ENCODE measurements around the gene THAP6. TPM values are rescaled to one million over a fixed set of nuclear protein-coding genes. Genes with fewer than 3 reads are reported as not detected.

Gene THAP6
- total RNA-seq (29.1 TPM), polyA plus RNA-seq (10 to 100 TPM; 15.7 to 21.3 (median 19.0) TPM)

GRCh38 chr4:75514131-75514948 lies at the start of gene THAP6, which contains the start of gene RCHY1:
THAP6 (plus strand) TSS chr4:75514473; CDS start chr4:75515453, 980 bp downstream.
RCHY1 (minus strand) TSS chr4:75514403; CDS start chr4:75514286, 117 bp downstream.
- H3K9me3 Mint-ChIP-seq: no peaks in the 10 kb centered on the region
- peaks cover 24 to 60% (median 47%) of the 10 kb centered on the region in 4 donors for H3K4me1 Mint-ChIP-seq
- H3K27ac Mint-ChIP-seq: peak within 1 kb of the TSS in 2 of 3 donors; percentile 99 to 100

GRCh38 chr4:75469896-75470295 lies 44.4 kb upstream of the THAP6 start:
- Histone ChIP-seq H3K4me3 (ENCODE audit: low read depth, low read length) (no peak overlapping the region), H3K4me1 (ENCODE audit: control insufficient read depth, insufficient read depth, low read length, poor library complexity, severe bottlenecking) (no peaks in the 10 kb centered on the region), H3K36me3 (ENCODE audit: control insufficient read depth, insufficient read depth, low read length) (peaks cover 4% of the 10 kb centered on the region), H3K27me3 (ENCODE audit: control insufficient read depth, insufficient read depth, low read length) (no peaks in the 10 kb centered on the region), H3K9me3 (ENCODE audit: control insufficient read depth in 2 of 2, low read length in 2 of 2) (no peaks in the 10 kb centered on the region), H3K27ac (ENCODE audit: insufficient read depth, low read length, poor library complexity, severe bottlenecking) (no peak overlapping the region)
- H3K36me3 Mint-ChIP-seq: peaks cover 17% of the 10 kb centered on the region
- peaks cover 0 to 7% (median 0%) of the 10 kb centered on the region in 7 donors for H3K9me3 Mint-ChIP-seq
- H3K4me3 Mint-ChIP-seq: no peak overlapping the region
- ATAC-seq (ENCODE audit: low read depth in 2 of 2): no peak
- peak overlapping the region in 1 of 3 donors; percentile 1 for H3K27ac Mint-ChIP-seq
- H3K27me3 Mint-ChIP-seq: no peaks in the 10 kb centered on the region
- no peak for DNase-seq
- H3K4me1 Mint-ChIP-seq: peaks cover 0 to 2% (median 1%) of the 10 kb centered on the region in 4 donors

More at GRCh38 chr4:75514131-75514948, at the start of gene THAP6, which contains the start of gene RCHY1:
- H3K4me1 ChIP-seq (ENCODE audit: control insufficient read depth, insufficient read depth, low read length, poor library complexity, severe bottlenecking): peaks cover 68% of the 10 kb centered on the region
- ATAC-seq (ENCODE audit: low read depth in 2 of 2) (peak; percentile 88), DNase-seq (peak; percentile 94 to 96 (median 95))
- H3K36me3 Mint-ChIP-seq: peaks cover 17% of the 10 kb centered on the region
- peak within 1 kb of the TSS; percentile 100 for H3K4me3 ChIP-seq (ENCODE audit: low read depth, low read length)
- H3K27me3 Mint-ChIP-seq: no peaks in the 10 kb centered on the region
- peak within 1 kb of the TSS in 1 of 4 donors; percentile 97 for H3K4me3 Mint-ChIP-seq
- no peaks in the 10 kb centered on the region for H3K9me3 ChIP-seq (ENCODE audit: control insufficient read depth in 2 of 2, low read length in 2 of 2)
- no peaks in the 10 kb centered on the region for H3K27me3 ChIP-seq (ENCODE audit: control insufficient read depth, insufficient read depth, low read length)
- peaks cover 17% of the 10 kb centered on the region for H3K36me3 ChIP-seq (ENCODE audit: control insufficient read depth, insufficient read depth, low read length)
- H3K27ac ChIP-seq (ENCODE audit: insufficient read depth, low read length, poor library complexity, severe bottlenecking): peak within 1 kb of the TSS; percentile 99

- H3K4me1 ChIP-seq (ENCODE audit: control insufficient read depth, insufficient read depth, low read length, poor library complexity, severe bottlenecking): no peaks in the 10 kb centered on the region
- H3K36me3 ChIP-seq (ENCODE audit: control insufficient read depth, insufficient read depth, low read length): peaks cover 4% of the 10 kb centered on the region
- no peak overlapping the region for H3K27ac ChIP-seq (ENCODE audit: insufficient read depth, low read length, poor library complexity, severe bottlenecking)
- Mint-ChIP-seq H3K4me1 (peaks cover 0 to 5% (median 1%) of the 10 kb centered on the region in 4 donors), H3K27me3 (no peaks in the 10 kb centered on the region), H3K27ac (peak overlapping the region in 1 of 3 donors; percentile 1), H3K36me3 (peaks cover 25% of the 10 kb centered on the region), H3K4me3 (no peak overlapping the region), H3K9me3 (peaks cover 0 to 2% (median 0%) of the 10 kb centered on the region in 7 donors)
- no peaks in the 10 kb centered on the region for H3K27me3 ChIP-seq (ENCODE audit: control insufficient read depth, insufficient read depth, low read length)
- H3K9me3 ChIP-seq (ENCODE audit: control insufficient read depth in 2 of 2, low read length in 2 of 2): no peaks in the 10 kb centered on the region
- no peak overlapping the region for H3K4me3 ChIP-seq (ENCODE audit: low read depth, low read length)
- DNase-seq (no peak), ATAC-seq (ENCODE audit: low read depth in 2 of 2) (no peak)
Observed at GRCh38 chr4:75470738-75471137, 43.5 kb upstream of the THAP6 start.

- H3K4me3 ChIP-seq (ENCODE audit: low read depth, low read length): no peak overlapping the region
- H3K4me1 ChIP-seq (ENCODE audit: control insufficient read depth, insufficient read depth, low read length, poor library complexity, severe bottlenecking): no peaks in the 10 kb centered on the region
- Mint-ChIP-seq H3K36me3 (peaks cover 73% of the 10 kb centered on the region), H3K4me1 (peaks cover 0 to 8% (median under 1%) of the 10 kb centered on the region in 4 donors), H3K27ac (no peak overlapping the region), H3K27me3 (no peaks in the 10 kb centered on the region), H3K9me3 (peaks cover 0 to 6% (median 0%) of the 10 kb centered on the region in 7 donors), H3K4me3 (no peak overlapping the region)
- no peak overlapping the region for H3K27ac ChIP-seq (ENCODE audit: insufficient read depth, low read length, poor library complexity, severe bottlenecking)
- peaks cover 53% of the 10 kb centered on the region for H3K36me3 ChIP-seq (ENCODE audit: control insufficient read depth, insufficient read depth, low read length)
- H3K27me3 ChIP-seq (ENCODE audit: control insufficient read depth, insufficient read depth, low read length): no peaks in the 10 kb centered on the region
- DNase-seq (no peak), ATAC-seq (ENCODE audit: low read depth in 2 of 2) (no peak)
- H3K9me3 ChIP-seq (ENCODE audit: control insufficient read depth in 2 of 2, low read length in 2 of 2): no peaks in the 10 kb centered on the region
Observed at GRCh38 chr4:75477201-75477600, 37.1 kb upstream of the THAP6 start.

- H3K27me3 Mint-ChIP-seq: no peaks in the 10 kb centered on the region
- ATAC-seq (ENCODE audit: low read depth in 2 of 2) (no peak), DNase-seq (no peak)
- H3K36me3 ChIP-seq (ENCODE audit: control insufficient read depth, insufficient read depth, low read length): peaks cover 83% of the 10 kb centered on the region
- H3K27ac ChIP-seq (ENCODE audit: insufficient read depth, low read length, poor library complexity, severe bottlenecking): no peak overlapping the region
- H3K4me3 ChIP-seq (ENCODE audit: low read depth, low read length): no peak overlapping the region
- H3K9me3 Mint-ChIP-seq: no peaks in the 10 kb centered on the region
- H3K4me3 Mint-ChIP-seq: no peak overlapping the region
- H3K9me3 ChIP-seq (ENCODE audit: control insufficient read depth in 2 of 2, low read length in 2 of 2): no peaks in the 10 kb centered on the region
- H3K4me1 ChIP-seq (ENCODE audit: control insufficient read depth, insufficient read depth, low read length, poor library complexity, severe bottlenecking): no peaks in the 10 kb centered on the region
- no peak overlapping the region for H3K27ac Mint-ChIP-seq
- peaks cover 37% of the 10 kb centered on the region for H3K36me3 Mint-ChIP-seq
- H3K27me3 ChIP-seq (ENCODE audit: control insufficient read depth, insufficient read depth, low read length): no peaks in the 10 kb centered on the region
- peaks cover 0 to 5% (median 0%) of the 10 kb centered on the region in 4 donors for H3K4me1 Mint-ChIP-seq
Observed at GRCh38 chr4:75484190-75484589, 30.1 kb upstream of the THAP6 start.

GRCh38 chr4:75490155-75490554 lies 24.1 kb upstream of the THAP6 start:
- ATAC-seq (ENCODE audit: low read depth in 2 of 2) (no peak), DNase-seq (peak in 1 of 3 donors; percentile 5)
- Mint-ChIP-seq H3K4me1 (peaks cover 0 to 16% (median 4%) of the 10 kb centered on the region in 4 donors), H3K27ac (no peak overlapping the region), H3K9me3 (no peaks in the 10 kb centered on the region), H3K36me3 (peaks cover 22% of the 10 kb centered on the region), H3K27me3 (no peaks in the 10 kb centered on the region), H3K4me3 (no peak overlapping the region)
- Histone ChIP-seq H3K4me3 (ENCODE audit: low read depth, low read length) (no peak overlapping the region), H3K27ac (ENCODE audit: insufficient read depth, low read length, poor library complexity, severe bottlenecking) (no peak overlapping the region), H3K9me3 (ENCODE audit: control insufficient read depth in 2 of 2, low read length in 2 of 2) (no peaks in the 10 kb centered on the region), H3K27me3 (ENCODE audit: control insufficient read depth, insufficient read depth, low read length) (no peaks in the 10 kb centered on the region), H3K36me3 (ENCODE audit: control insufficient read depth, insufficient read depth, low read length) (peaks cover 75% of the 10 kb centered on the region), H3K4me1 (ENCODE audit: control insufficient read depth, insufficient read depth, low read length, poor library complexity, severe bottlenecking) (no peaks in the 10 kb centered on the region)

GRCh38 chr4:75494563-75494962 lies 19.7 kb upstream of the THAP6 start:
- peaks cover 62% of the 10 kb centered on the region for H3K36me3 ChIP-seq (ENCODE audit: control insufficient read depth, insufficient read depth, low read length)
- no peak overlapping the region for H3K27ac ChIP-seq (ENCODE audit: insufficient read depth, low read length, poor library complexity, severe bottlenecking)
- H3K9me3 ChIP-seq (ENCODE audit: control insufficient read depth in 2 of 2, low read length in 2 of 2): no peaks in the 10 kb centered on the region
- H3K27ac Mint-ChIP-seq: no peak overlapping the region
- no peaks in the 10 kb centered on the region for H3K9me3 Mint-ChIP-seq
- H3K4me1 ChIP-seq (ENCODE audit: control insufficient read depth, insufficient read depth, low read length, poor library complexity, severe bottlenecking): no peaks in the 10 kb centered on the region
- ATAC-seq (ENCODE audit: low read depth in 2 of 2) (no peak), DNase-seq (no peak)
- H3K27me3 ChIP-seq (ENCODE audit: control insufficient read depth, insufficient read depth, low read length): no peaks in the 10 kb centered on the region
- peaks cover 38 to 41% (median 38%) of the 10 kb centered on the region in 4 donors for H3K4me1 Mint-ChIP-seq
- no peak overlapping the region for H3K4me3 ChIP-seq (ENCODE audit: low read depth, low read length)
- H3K36me3 Mint-ChIP-seq: peaks cover 37% of the 10 kb centered on the region
- H3K27me3 Mint-ChIP-seq: no peaks in the 10 kb centered on the region
- H3K4me3 Mint-ChIP-seq: no peak overlapping the region
